WI38 (cell line): ENCODE results near the gene GATB.

Experiments
- H3K4me3 ChIP-seq: 2 replicates; pipeline ENCODE4 v1.5.1; 2011; ENCODE audit warnings: low read depth, mild to moderate bottlenecking, control low read depth, low read length
- CTCF ChIP-seq: IDR thresholded peaks from 2 replicates; pipeline ENCODE4 v1.5.1; 2012; ENCODE audit warnings: low read depth, mild to moderate bottlenecking, control low read depth, low read length

GATB gene

GRCh38 chr4:151785484-151786157, 24.8 kb upstream of the GATB start:
- TF ChIP-seq CTCF, result no peak
- no peak overlapping the region for H3K4me3 ChIP-seq

- H3K4me3 ChIP-seq, result no peak overlapping the region
- no peak for TF ChIP-seq CTCF
Observed at GRCh38 chr4:151784706-151785105, 23.9 kb upstream of the GATB start.

GRCh38 chr4:151783867-151784266, 23.1 kb upstream of the GATB start:
- no peak overlapping the region for H3K4me3 ChIP-seq
- TF ChIP-seq CTCF, result no peak

GRCh38 chr4:151782296-151782695, 21.5 kb upstream of the GATB start:
- no peak for TF ChIP-seq CTCF
- H3K4me3 ChIP-seq, result no peak overlapping the region

- no peak overlapping the region for H3K4me3 ChIP-seq
- no peak for TF ChIP-seq CTCF
Observed at GRCh38 chr4:151781026-151781425, 20.2 kb upstream of the GATB start.

- no peak for TF ChIP-seq CTCF
- H3K4me3 ChIP-seq, result no peak overlapping the region
Observed at GRCh38 chr4:151777471-151777870, 16.7 kb upstream of the GATB start.

- H3K4me3 ChIP-seq, result no peak overlapping the region
- no peak for TF ChIP-seq CTCF
Observed at GRCh38 chr4:151774324-151774723, 13.5 kb upstream of the GATB start.
